Choroid plexus epithelial cell (primary cell): Measurements from ENCODE around the gene FCN1.

Experiments used
- DNase-seq: peaks from one replicate; pipeline ENCODE4 v3.0.0-alpha.2; 2010; ENCODE audit warnings: low read depth
- H3K4me3 ChIP-seq: 2 replicates; pipeline ENCODE4 v1.5.1; 2011; ENCODE audit warnings: low read depth, mild to moderate bottlenecking, control low read depth, low read length, moderate library complexity
- CTCF ChIP-seq: conservative IDR thresholded peaks from 2 replicates; pipeline ENCODE4 v1.5.1; 2011; ENCODE audit warnings: low read depth, mild to moderate bottlenecking, control low read depth, inconsistent platforms, low read length, moderate library complexity

Gene FCN1

DNA sequence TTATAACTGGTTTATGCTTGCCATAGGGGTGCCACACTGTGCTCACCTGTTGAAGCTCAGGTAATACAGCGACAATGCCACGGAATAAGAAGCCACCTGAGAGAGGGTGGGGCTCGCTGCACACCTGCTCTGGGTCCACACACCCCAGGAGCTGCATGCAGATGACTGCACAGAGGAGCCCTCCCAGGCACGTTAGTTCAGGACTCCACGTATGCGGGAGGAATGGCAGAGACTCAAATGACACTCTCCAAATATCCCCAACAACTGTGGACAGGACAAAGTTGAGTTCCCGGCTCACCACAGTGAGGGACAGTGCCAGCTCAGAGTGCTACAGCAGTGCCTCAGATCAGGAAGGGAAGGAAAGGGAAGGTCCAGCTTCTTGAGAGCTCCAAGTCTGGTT is 5.8 kb upstream of the FCN1 start:
- TF ChIP-seq CTCF = no peak
- no peak overlapping the region for H3K4me3 ChIP-seq
- no peak for DNase-seq

GRCh38 chr9:134922932-134923240 is 5.2 kb upstream of the FCN1 start:
- TF ChIP-seq CTCF = no peak
- H3K4me3 ChIP-seq = no peak overlapping the region
- no peak for DNase-seq

DNA sequence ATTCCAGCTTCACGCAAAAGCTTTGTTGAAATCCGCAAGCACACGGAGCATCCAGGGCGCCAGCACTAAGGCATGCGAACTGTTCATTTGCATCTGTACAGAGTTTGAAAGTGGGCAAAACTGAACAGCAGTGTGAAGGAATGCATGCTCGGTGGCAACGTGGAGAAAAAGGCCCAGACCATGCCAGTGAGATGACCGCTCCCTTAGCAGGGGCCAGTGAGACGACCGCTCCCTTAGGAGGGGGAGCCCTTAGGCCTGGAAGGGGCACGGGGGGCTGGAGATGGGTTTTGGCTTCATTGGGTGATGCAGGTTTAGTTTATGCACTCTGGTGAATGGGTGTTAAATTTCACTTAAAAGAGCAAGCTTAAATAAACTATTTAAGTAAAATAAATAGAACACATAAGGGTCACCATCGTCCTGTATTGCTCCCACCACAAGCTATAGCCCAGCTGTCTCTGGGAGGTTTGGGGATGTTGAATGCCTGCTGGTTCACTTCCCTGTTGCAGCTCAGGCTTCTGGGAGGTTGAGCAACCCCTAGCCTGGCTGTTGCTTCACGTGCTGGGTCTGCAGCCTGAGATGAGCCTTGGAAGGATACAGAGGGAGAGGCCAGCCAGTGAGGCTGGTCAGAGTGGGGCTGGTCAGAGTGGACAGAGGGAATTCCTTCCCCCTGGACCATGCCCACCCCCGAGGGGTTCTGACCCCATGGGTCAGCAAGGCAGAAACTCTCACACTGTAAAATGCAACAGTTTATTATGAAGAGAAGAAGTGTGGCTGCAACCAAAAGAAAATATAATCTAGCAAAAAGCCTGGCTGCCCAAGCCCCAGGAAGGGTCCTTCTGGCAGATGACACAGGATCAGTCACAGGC is 4.6 kb upstream of the FCN1 start:
- H3K4me3 ChIP-seq = no peak overlapping the region
- TF ChIP-seq CTCF = no peak

GRCh38 chr9:134919303-134919702 is 1.6 kb upstream of the FCN1 start:
- no peak overlapping the region for H3K4me3 ChIP-seq
- DNase-seq = no peak

More for the DNA sequence above, 4.6 kb upstream of the FCN1 start:
- DNase-seq = peak; percentile 58

DNA sequence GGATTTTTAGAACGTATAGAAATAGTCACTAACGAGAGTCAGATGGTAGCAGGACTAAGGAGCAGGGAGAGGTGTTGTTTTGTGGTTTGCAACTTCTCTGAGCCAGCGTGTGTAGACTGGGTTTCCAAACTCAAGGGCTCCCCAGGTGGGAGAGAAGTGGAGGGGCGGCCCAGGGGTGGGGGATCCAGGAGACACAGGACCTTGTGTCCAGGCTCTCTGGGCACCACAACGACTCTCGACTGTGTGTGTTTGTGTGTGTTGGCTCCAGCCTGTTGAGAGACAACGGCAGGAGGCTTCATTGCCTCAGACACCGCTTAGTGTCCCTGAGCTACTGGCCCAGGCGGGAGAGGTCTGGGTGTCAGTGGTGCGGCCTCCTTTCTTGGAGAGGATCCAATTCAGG is 934 bp upstream of the FCN1 start:
- H3K4me3 ChIP-seq = no peak overlapping the region
- no peak for DNase-seq
- no peak for TF ChIP-seq CTCF

More at GRCh38 chr9:134919303-134919702, 1.6 kb upstream of the FCN1 start:
- TF ChIP-seq CTCF = no peak

DNA sequence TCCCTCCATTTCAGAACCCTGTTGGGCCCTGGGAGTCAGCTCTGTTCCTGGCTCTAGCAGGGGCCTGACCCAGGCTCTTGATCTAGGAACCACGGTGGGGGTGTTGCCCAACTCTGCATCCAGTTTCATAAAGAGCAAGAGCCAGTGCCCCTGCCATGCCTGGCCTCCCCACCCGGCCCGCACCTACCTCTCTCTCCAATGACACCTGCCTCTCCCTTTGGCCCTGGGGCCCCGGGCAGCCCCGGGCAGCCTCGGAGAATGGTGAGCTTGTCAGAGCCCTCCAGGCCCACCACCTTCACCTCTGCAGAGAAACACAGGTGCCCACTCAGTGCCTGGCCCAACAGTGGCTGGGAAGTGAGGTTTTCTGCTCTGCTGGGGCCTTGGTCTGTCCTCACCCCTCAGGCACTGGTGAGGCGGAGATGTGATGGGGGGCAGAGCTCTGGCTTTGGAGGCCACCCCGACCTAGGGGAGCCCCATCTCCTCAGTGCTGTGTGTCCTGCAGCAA is 1.5 kb downstream of the FCN1 start:
- TF ChIP-seq CTCF = no peak
- no peak overlapping the region for H3K4me3 ChIP-seq
- no peak for DNase-seq
